ENCODE data around the gene IZUMO2.

The IZUMO2 gene

DNA sequence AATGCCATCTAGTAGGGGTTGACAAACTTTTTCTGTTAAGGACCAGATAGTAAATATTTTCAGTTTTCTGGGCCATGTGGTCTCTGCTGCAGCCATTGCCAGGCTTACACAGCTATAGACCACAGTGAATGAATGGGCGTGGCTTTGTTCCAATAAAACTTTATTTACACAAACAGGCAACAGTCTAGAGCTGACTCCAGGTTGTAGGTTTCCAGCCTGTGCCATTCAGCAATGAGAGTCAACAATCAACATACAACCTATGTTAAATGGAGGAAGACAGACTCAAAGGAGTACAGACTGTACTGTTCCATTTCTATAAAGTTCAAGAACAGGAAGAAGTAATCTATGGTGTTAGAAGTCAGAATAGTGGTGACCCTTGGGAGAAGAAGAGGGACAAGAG lies 15.2 kb upstream of the IZUMO2 start:
- H3K36me3 ChIP-seq (ENCODE audit: insufficient read depth, low read length): no peaks in the 10 kb centered on the region
- no peak overlapping the region for H3K27ac ChIP-seq
- no peaks in the 10 kb centered on the region for H3K9me3 ChIP-seq (ENCODE audit: low read depth, low read length)
- no peak overlapping the region for H3K9ac ChIP-seq (ENCODE audit: insufficient read length)
- H3K4me3 ChIP-seq: no peak overlapping the region
- DNase-seq (ENCODE audit: low read depth, low spot score): no peak
- TF ChIP-seq POLR2AphosphoS5 (IDR thresholded peaks at IDR 0.05; ENCODE audit: borderline replicate concordance, low read depth, low read length) (no peak), EZH2 (IDR thresholded peaks at IDR 0.05) (no peak), FOXP2 (optimal IDR thresholded peaks at IDR 0.05; ENCODE audit: control extremely low read depth, extremely low read length, insufficient read depth) (no peak)

DNA sequence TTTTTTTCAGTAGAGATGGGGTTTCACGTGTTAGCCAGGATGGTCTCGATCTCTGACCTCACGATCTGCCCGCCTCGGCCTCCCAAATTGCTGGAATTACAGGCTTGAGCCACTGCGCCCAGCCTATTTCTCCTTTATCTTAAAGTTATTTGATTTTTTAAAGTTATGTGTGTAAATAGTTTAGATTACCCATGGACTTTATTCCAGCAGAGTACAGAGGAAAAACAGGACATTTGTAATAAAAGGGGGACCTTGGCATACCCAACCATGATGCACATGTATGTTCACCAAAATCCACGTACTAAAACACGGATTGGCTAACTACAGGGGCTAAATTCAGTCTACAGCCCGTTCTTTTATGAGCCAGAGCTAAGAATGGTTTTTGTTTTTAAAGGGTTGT lies 13.7 kb upstream of the IZUMO2 start:
- Histone ChIP-seq H3K36me3 (ENCODE audit: insufficient read depth, low read length) (no peaks in the 10 kb centered on the region), H3K9ac (ENCODE audit: insufficient read length) (no peak overlapping the region), H3K27ac (no peak overlapping the region), H3K9me3 (ENCODE audit: low read depth, low read length) (no peaks in the 10 kb centered on the region), H3K4me3 (no peak overlapping the region)
- no peak for TF ChIP-seq FOXP2 (optimal IDR thresholded peaks at IDR 0.05; ENCODE audit: control extremely low read depth, extremely low read length, insufficient read depth)
- TF ChIP-seq EZH2 (IDR thresholded peaks at IDR 0.05): no peak
- TF ChIP-seq POLR2AphosphoS5 (IDR thresholded peaks at IDR 0.05; ENCODE audit: borderline replicate concordance, low read depth, low read length): no peak
- no peak for DNase-seq (ENCODE audit: low read depth, low spot score)

DNA sequence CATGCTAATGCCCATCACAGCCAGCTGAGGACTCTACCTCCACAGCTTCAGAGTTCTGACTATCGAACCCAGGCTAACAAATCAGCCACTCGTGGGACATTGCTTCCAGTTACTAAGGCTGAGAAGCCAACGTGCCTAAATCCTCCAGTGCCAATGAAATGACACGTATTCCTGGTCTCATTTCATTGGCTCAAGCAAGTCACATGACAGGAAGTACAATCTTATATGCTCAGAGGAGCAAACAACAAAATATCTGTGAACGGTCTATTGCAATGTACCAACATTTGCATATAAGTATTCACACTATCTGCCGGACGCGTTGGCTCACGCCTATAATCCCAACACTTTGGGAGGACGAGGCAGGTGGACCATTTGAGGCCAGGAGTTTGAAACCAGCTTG lies 12.8 kb upstream of the IZUMO2 start:
- TF ChIP-seq POLR2AphosphoS5 (IDR thresholded peaks at IDR 0.05; ENCODE audit: borderline replicate concordance, low read depth, low read length) (no peak), FOXP2 (optimal IDR thresholded peaks at IDR 0.05; ENCODE audit: control extremely low read depth, extremely low read length, insufficient read depth) (no peak), EZH2 (IDR thresholded peaks at IDR 0.05) (no peak)
- no peak overlapping the region for H3K4me3 ChIP-seq
- H3K9ac ChIP-seq (ENCODE audit: insufficient read length): no peak overlapping the region
- no peak for DNase-seq (ENCODE audit: low read depth, low spot score)
- no peaks in the 10 kb centered on the region for H3K9me3 ChIP-seq (ENCODE audit: low read depth, low read length)
- H3K36me3 ChIP-seq (ENCODE audit: insufficient read depth, low read length): no peaks in the 10 kb centered on the region
- H3K27ac ChIP-seq: no peak overlapping the region

GRCh38 chr19:50174100-50174793 lies 11.2 kb upstream of the IZUMO2 start:
- Histone ChIP-seq H3K9me3 (ENCODE audit: low read depth, low read length) (no peaks in the 10 kb centered on the region), H3K9ac (ENCODE audit: insufficient read length) (no peak overlapping the region), H3K4me3 (no peak overlapping the region), H3K27ac (no peak overlapping the region), H3K36me3 (ENCODE audit: insufficient read depth, low read length) (no peaks in the 10 kb centered on the region)
- no peak for DNase-seq (ENCODE audit: low read depth, low spot score)
- no peak for TF ChIP-seq EZH2 (IDR thresholded peaks at IDR 0.05)

DNA sequence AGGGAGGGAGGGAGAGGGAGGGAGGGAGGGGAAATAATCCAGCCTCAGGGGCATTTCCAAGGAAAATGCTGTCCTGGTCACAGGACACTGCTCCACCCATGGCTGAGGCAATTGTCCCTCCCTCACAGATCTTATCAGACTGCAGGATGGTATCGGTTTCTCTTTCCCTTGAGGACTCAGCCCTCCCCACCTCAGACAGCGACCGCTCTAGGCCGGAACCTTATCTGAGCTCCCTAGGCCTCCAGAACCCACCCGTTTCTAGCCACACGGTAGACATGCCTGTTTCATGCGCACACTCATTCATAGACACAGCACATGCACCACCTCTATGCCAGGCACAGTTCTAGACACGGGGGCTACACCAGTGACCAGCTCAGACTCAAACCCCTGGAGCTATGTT lies 10.0 kb upstream of the IZUMO2 start:
- TF ChIP-seq EZH2 (IDR thresholded peaks at IDR 0.05) (no peak), FOXP2 (optimal IDR thresholded peaks at IDR 0.05; ENCODE audit: control extremely low read depth, extremely low read length, insufficient read depth) (no peak)
- DNase-seq (ENCODE audit: low read depth, low spot score): no peak
- no peak overlapping the region for H3K27ac ChIP-seq
- H3K36me3 ChIP-seq (ENCODE audit: insufficient read depth, low read length): no peaks in the 10 kb centered on the region
- no peak overlapping the region for H3K4me3 ChIP-seq
- H3K9ac ChIP-seq (ENCODE audit: insufficient read length): no peak overlapping the region
- H3K9me3 ChIP-seq (ENCODE audit: low read depth, low read length): no peaks in the 10 kb centered on the region

DNA sequence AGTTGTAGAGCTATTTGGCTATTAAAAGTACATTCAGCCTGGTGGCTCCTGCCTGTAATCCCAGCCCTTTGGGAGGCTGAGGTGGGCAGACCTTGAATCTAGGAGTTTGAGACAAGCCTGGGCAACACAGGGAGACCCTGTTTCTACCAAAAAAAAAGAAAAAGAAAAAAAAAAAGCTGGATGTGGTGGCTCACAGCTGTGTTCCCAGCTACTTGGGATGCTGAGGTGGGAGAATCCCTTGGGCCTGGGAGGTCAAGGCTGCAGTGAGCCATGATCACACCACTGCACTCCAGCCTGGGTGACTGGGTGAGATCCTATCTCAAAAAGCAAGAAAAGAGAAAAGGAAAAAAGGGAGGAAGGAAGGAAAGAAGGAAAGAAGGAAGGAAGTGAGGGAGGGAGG lies 9.6 kb upstream of the IZUMO2 start:
- no peaks in the 10 kb centered on the region for H3K9me3 ChIP-seq (ENCODE audit: low read depth, low read length)

DNA sequence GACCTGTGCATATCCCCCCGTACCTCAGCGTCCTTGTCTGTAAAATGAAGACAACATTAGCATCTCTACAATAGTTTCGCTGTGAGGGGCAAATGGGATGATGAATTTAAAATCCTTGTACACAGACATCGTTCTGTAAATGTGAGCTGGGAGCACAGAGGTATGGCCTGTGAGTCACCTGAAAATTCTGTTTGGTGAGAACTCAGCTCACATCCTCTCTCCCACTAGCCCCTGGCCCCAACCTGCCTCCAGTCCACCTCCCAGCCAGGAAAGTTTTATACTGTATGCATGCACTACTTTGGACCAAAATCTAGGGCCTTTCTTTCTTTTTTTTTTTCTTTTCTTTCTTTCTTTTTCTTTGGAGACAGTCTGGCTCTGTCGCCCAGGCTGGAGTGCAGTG lies 8.7 kb upstream of the IZUMO2 start:
- no peak overlapping the region for H3K27ac ChIP-seq
- no peak overlapping the region for H3K4me3 ChIP-seq
- no peak overlapping the region for H3K9ac ChIP-seq (ENCODE audit: insufficient read length)
- DNase-seq (ENCODE audit: low read depth, low spot score): no peak
- no peaks in the 10 kb centered on the region for H3K9me3 ChIP-seq (ENCODE audit: low read depth, low read length)
- no peaks in the 10 kb centered on the region for H3K36me3 ChIP-seq (ENCODE audit: insufficient read depth, low read length)
- TF ChIP-seq FOXP2 (optimal IDR thresholded peaks at IDR 0.05; ENCODE audit: control extremely low read depth, extremely low read length, insufficient read depth) (no peak), EZH2 (IDR thresholded peaks at IDR 0.05) (no peak), POLR2AphosphoS5 (IDR thresholded peaks at IDR 0.05; ENCODE audit: borderline replicate concordance, low read depth, low read length) (no peak)

More for the DNA sequence above, 9.6 kb upstream of the IZUMO2 start:
- Histone ChIP-seq H3K36me3 (ENCODE audit: insufficient read depth, low read length) (no peaks in the 10 kb centered on the region), H3K4me3 (no peak overlapping the region), H3K9ac (ENCODE audit: insufficient read length) (no peak overlapping the region), H3K27ac (no peak overlapping the region)
- TF ChIP-seq FOXP2 (optimal IDR thresholded peaks at IDR 0.05; ENCODE audit: control extremely low read depth, extremely low read length, insufficient read depth) (no peak), EZH2 (IDR thresholded peaks at IDR 0.05) (no peak)
- DNase-seq (ENCODE audit: low read depth, low spot score): no peak

- H3K36me3 ChIP-seq (ENCODE audit: insufficient read depth, low read length): no peaks in the 10 kb centered on the region
- no peak overlapping the region for H3K4me3 ChIP-seq
- no peak overlapping the region for H3K9ac ChIP-seq (ENCODE audit: insufficient read length)
- no peak for DNase-seq (ENCODE audit: low read depth, low spot score)
- TF ChIP-seq EZH2 (IDR thresholded peaks at IDR 0.05) (no peak), FOXP2 (optimal IDR thresholded peaks at IDR 0.05; ENCODE audit: control extremely low read depth, extremely low read length, insufficient read depth) (no peak), POLR2AphosphoS5 (IDR thresholded peaks at IDR 0.05; ENCODE audit: borderline replicate concordance, low read depth, low read length) (no peak)
- no peaks in the 10 kb centered on the region for H3K9me3 ChIP-seq (ENCODE audit: low read depth, low read length)
- no peak overlapping the region for H3K27ac ChIP-seq
These were observed 4.2 kb upstream of the IZUMO2 start for GRCh38 chr19:50167314-50167721.

- H3K27ac ChIP-seq: no peak overlapping the region
- no peak overlapping the region for H3K4me3 ChIP-seq
- H3K36me3 ChIP-seq (ENCODE audit: insufficient read depth, low read length): no peaks in the 10 kb centered on the region
- no peak for DNase-seq (ENCODE audit: low read depth, low spot score)
- TF ChIP-seq POLR2AphosphoS5 (IDR thresholded peaks at IDR 0.05; ENCODE audit: borderline replicate concordance, low read depth, low read length): no peak
- TF ChIP-seq EZH2 (IDR thresholded peaks at IDR 0.05): no peak
- TF ChIP-seq FOXP2 (optimal IDR thresholded peaks at IDR 0.05; ENCODE audit: control extremely low read depth, extremely low read length, insufficient read depth): no peak
- no peak overlapping the region for H3K9ac ChIP-seq (ENCODE audit: insufficient read length)
- H3K9me3 ChIP-seq (ENCODE audit: low read depth, low read length): no peaks in the 10 kb centered on the region
These were observed 4.0 kb downstream of the IZUMO2 start for GRCh38 chr19:50159078-50159477.
